SK-N-SH (cell line): ENCODE results near the gene SSTR3.

Source experiments
- CTCF ChIP-seq: fragments of 200-600 bp; sonication (generic); IDR thresholded peaks from 2 replicates; pipeline ENCODE4 v1.6.1; 2017; ENCODE audit warnings: antibody characterized with exemption, mild to moderate bottlenecking, moderate library complexity
- EP300 ChIP-seq, 2 experiments: IDR thresholded peaks; 2 replicates each; pipeline versions ENCODE4 v1.4.0 to v1.6.1; 2012; ENCODE audit warnings: borderline replicate concordance in 1 of 2, low read depth in 1 of 2, low read length in 1 of 2
- FOXM1 ChIP-seq: IDR thresholded peaks from 2 replicates; pipeline ENCODE4 v1.4.0; 2012; ENCODE audit warnings: low read depth, mild to moderate bottlenecking
- MAX ChIP-seq: IDR thresholded peaks from 2 replicates; pipeline ENCODE4 v1.4.0; 2012; ENCODE audit warnings: low read depth
- MXI1 ChIP-seq: IDR thresholded peaks from 2 replicates; pipeline ENCODE4 v1.6.1; 2012; ENCODE audit warnings: mild to moderate bottlenecking, low read depth, low read length, improper control_type of control experiment
- NRF1 ChIP-seq: IDR thresholded peaks from 2 replicates; pipeline ENCODE4 v1.6.1; 2012; ENCODE audit warnings: low read depth, mild to moderate bottlenecking, low read length
- PBX3 ChIP-seq: IDR thresholded peaks from 2 replicates; pipeline ENCODE4; 2012
- POLR2AphosphoS5 ChIP-seq: IDR thresholded peaks from 2 replicates; pipeline ENCODE4 v1.6.1; 2012; ENCODE audit warnings: low read depth, low read length
- RAD21 ChIP-seq: IDR thresholded peaks from 2 replicates; pipeline ENCODE4 v1.6.1; 2012; ENCODE audit warnings: mild to moderate bottlenecking, low read length
- REST ChIP-seq: IDR thresholded peaks from 2 replicates; pipeline ENCODE4 v1.6.1; 2012; ENCODE audit warnings: mild to moderate bottlenecking, low read depth, low read length, moderate library complexity
- RFX5 ChIP-seq: IDR thresholded peaks from 2 replicates; pipeline ENCODE4 v1.6.1; 2012; ENCODE audit warnings: mild to moderate bottlenecking, improper control_type of control experiment, low read length
- SIN3A ChIP-seq: IDR thresholded peaks from 2 replicates; pipeline ENCODE4 v1.6.1; 2012; ENCODE audit warnings: low read depth, mild to moderate bottlenecking, low read length, moderate library complexity, borderline replicate concordance

- TF ChIP-seq CTCF (no peak), RAD21 (no peak), MAX (no peak), EP300 (IDR thresholded peaks at IDR 0.05; ENCODE audit: borderline replicate concordance in 1 of 2, low read depth in 1 of 2, low read length in 1 of 2) (no peak), NRF1 (no peak), PBX3 (no peak), SIN3A (no peak), FOXM1 (no peak), POLR2AphosphoS5 (no peak), REST (no peak), RFX5 (no peak), MXI1 (no peak)
Observed at GRCh38 chr22:37208401-37209139, 3.7 kb downstream of the SSTR3 start.
